Natural killer cell (primary cell): ENCODE measurements around the gene RFNG. TPM values are rescaled to one million over a fixed set of nuclear protein-coding genes. Genes with fewer than 3 reads are reported as not detected.

Experiments used
- ATAC-seq, 3 donors: fragments of 150-1000 bp in 2 of 3; fragments of 200-7000 bp in 1 of 3; cut with Tn5 transposase; 1 replicate in 1 of 3; 2 replicates in 2 of 3; pipeline ENCODE4 v1.10.0; 2021; ENCODE audit warnings: mild to moderate bottlenecking in 2 of 3, moderate library complexity in 2 of 3
- DNase-seq, 2 donors: peaks; one replicate each; pipeline versions ENCODE4 v3.0.0 to v3.0.0-alpha.2; 2013 to 2021; ENCODE audit warnings: mixed read lengths in 1 of 2
- H3K27ac ChIP-seq: one replicate; pipeline ENCODE4 v1.5.1; 2013; ENCODE audit warnings: mild to moderate bottlenecking, low read length
- H3K27me3 ChIP-seq: one replicate; pipeline ENCODE4 v1.6.1; 2013; ENCODE audit warnings: low read length; ENCODE audit not compliant: control insufficient read depth, insufficient read depth
- H3K36me3 ChIP-seq: one replicate; pipeline ENCODE4 v1.6.1; 2013; ENCODE audit warnings: low read length; ENCODE audit not compliant: control insufficient read depth, insufficient read depth
- H3K4me1 ChIP-seq: one replicate; pipeline ENCODE4 v1.6.1; 2013; ENCODE audit warnings: low read length; ENCODE audit not compliant: control insufficient read depth, insufficient read depth
- H3K4me3 ChIP-seq: one replicate; pipeline ENCODE4 v1.5.1; 2013; ENCODE audit warnings: low read length
- H3K9me3 ChIP-seq: one replicate; pipeline ENCODE4 v1.6.1; 2013; ENCODE audit warnings: low read length; ENCODE audit not compliant: control insufficient read depth, insufficient read depth
- H3K27ac Mint-ChIP-seq, 2 donors: one replicate each; pipeline ENCODE4 v1.8.0; 2022; ENCODE audit warnings: mild to moderate bottlenecking in 2 of 2, mixed read lengths in 2 of 2, moderate library complexity in 1 of 2
- H3K27me3 Mint-ChIP-seq, 2 donors: one replicate each; pipeline ENCODE4 v1.8.0; 2022; ENCODE audit warnings: low read depth in 2 of 2, mixed read lengths in 2 of 2
- H3K36me3 Mint-ChIP-seq: one replicate; pipeline ENCODE4 v1.8.0; 2022; ENCODE audit warnings: mixed read lengths
- H3K4me1 Mint-ChIP-seq, 2 donors: one replicate each; pipeline ENCODE4 v1.8.0; 2022; ENCODE audit warnings: mixed read lengths in 2 of 2
- H3K4me3 Mint-ChIP-seq: one replicate; pipeline ENCODE4 v1.8.0; 2022; ENCODE audit warnings: mild to moderate bottlenecking, moderate library complexity, mixed read lengths
- H3K9me3 Mint-ChIP-seq, 2 donors: one replicate each; pipeline ENCODE4 v1.8.0; 2022; ENCODE audit warnings: mixed read lengths in 2 of 2
- CTCF ChIP-seq: fragments of 200-600 bp; IDR thresholded peaks from one replicate; pipeline ENCODE4 v1.8.0; 2022; ENCODE audit warnings: antibody characterized with exemption
- WGBS: methylation state at CpG from one replicate; pipeline ENCODE4 v1.1.7; 2013; ENCODE audit warnings: missing lambda C conversion rate; ENCODE audit not compliant: insufficient coverage; 5-methylcytosine and 5-hydroxymethylcytosine counted together
- intact Hi-C: fragments of 100-400 bp; cut with micrococcal nuclease; formaldehyde crosslinking; loops from one replicate; pipeline ENCODE4 v1.14.2; 2022
- total RNA-seq, 4 donors: library from RNA; stranded (reverse); fragments of 120-200 nt in 1 of 4; gene quantifications; one replicate each; pipeline versions ENCODE4 v1.2.3 to v1.2.4, GENCODE V29; 2013 to 2022

Gene RFNG
- total RNA-seq, 3 donors from 2014 or later (not counting 1 experiment from before 2014, with no cell fraction given), result 22.7 to 26.7 (median 23.2) TPM

DNA sequence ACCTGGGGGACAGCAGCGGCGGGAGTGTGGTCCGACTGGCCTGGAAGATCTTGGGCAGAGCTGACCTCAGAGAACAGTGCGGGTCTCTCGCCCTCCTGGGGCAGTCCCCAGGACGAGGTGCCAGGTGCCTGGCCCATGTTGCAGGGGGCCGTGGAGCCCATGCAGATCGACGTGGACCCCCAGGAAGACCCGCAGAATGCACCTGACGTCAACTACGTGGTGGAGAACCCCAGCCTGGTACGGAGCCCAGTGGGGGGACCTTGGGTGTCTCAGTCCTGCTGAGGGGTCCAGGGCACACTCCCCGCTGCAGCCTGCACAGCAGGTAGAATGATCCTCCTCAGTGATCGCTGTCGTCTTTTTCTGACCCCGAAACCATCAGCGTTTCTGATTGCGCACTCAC lies 1.5 kb upstream of the RFNG start:
- H3K27me3 Mint-ChIP-seq, result no peaks in the 10 kb centered on the region
- Histone ChIP-seq H3K36me3 (peaks cover 34% of the 10 kb centered on the region), H3K4me3 (no peak overlapping the region), H3K27me3 (no peaks in the 10 kb centered on the region), H3K27ac (no peak overlapping the region), H3K4me1 (peaks cover 30% of the 10 kb centered on the region), H3K9me3 (no peaks in the 10 kb centered on the region)
- no peak for ATAC-seq
- H3K36me3 Mint-ChIP-seq, result no peaks in the 10 kb centered on the region
- WGBS, result 92% methylated on average over 19 of the region's 19 CpGs
- intact Hi-C loops, result no loop called here
- no peak for TF ChIP-seq CTCF
- DNase-seq, result no peak
- H3K9me3 Mint-ChIP-seq, result no peaks in the 10 kb centered on the region
- H3K4me3 Mint-ChIP-seq, result peak overlapping the region; percentile 69
- H3K4me1 Mint-ChIP-seq, result peaks cover 0 to 16% of the 10 kb centered on the region in 2 donors
- H3K27ac Mint-ChIP-seq, result no peak overlapping the region

GRCh38 chr17:82052638-82053059 lies 1.0 kb upstream of the RFNG start:
- Histone ChIP-seq H3K27me3 (no peaks in the 10 kb centered on the region), H3K27ac (no peak overlapping the region), H3K4me1 (peaks cover 30% of the 10 kb centered on the region), H3K9me3 (no peaks in the 10 kb centered on the region), H3K4me3 (peak overlapping the region; percentile 77), H3K36me3 (peaks cover 34% of the 10 kb centered on the region)
- Mint-ChIP-seq H3K4me3 (peak overlapping the region; percentile 65), H3K27ac (peak overlapping the region in 1 of 2 donors; percentile 31), H3K36me3 (no peaks in the 10 kb centered on the region), H3K9me3 (no peaks in the 10 kb centered on the region), H3K27me3 (no peaks in the 10 kb centered on the region), H3K4me1 (peaks cover 0 to 16% of the 10 kb centered on the region in 2 donors)
- ATAC-seq (no peak), DNase-seq (no peak)
- WGBS, result 45% methylated on average over 19 of the region's 19 CpGs
- no peak for TF ChIP-seq CTCF
- intact Hi-C loops, result no loop called here

DNA sequence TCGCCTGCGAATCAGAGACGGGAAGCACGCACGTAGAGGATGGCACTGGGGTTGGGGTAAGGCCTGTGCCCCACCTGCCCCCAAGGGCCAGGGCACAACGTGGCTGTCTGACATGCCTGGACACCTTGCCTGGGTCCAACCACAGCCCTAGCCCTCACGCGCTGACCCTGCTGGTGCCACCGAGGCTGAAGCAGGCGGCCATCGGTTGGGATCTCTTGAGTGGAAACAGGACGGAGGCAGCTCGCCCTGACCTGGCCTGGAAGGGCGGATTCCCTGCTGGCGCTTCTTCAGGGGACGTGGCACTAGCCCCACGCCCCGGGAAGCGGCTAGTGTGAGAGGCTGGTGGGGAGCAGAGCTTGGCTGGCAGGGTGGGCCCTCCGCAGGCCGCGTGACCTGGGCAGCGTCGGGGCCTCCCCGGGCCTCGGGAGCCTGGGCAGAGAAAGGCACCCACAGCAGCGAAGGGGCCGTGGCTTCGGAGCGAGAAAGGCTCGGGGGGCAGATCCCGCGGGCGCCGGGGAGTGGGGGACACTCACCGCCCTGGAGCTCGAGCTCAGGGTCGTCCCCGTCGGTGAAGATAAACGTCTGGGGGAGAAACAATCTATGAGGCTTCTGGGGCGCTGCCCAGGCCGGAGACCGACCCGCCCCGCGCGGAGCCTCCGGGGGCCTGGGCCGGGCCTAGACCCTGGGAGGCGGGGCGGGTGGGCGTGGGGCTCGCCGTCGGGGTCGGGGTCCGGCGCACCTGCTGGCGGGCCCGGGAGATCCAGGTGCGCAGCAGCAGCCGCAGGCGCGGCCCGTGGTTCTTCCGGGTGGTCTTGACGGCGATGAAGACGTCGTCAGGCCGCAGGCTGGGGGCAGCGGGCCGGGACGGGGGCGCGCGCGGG lies 610 bp downstream of the RFNG start:
- H3K36me3 Mint-ChIP-seq, result no peaks in the 10 kb centered on the region
- no peak overlapping the region for H3K27ac ChIP-seq
- H3K36me3 ChIP-seq, result peaks cover 21% of the 10 kb centered on the region
- no peaks in the 10 kb centered on the region for H3K9me3 ChIP-seq
- peaks cover 30% of the 10 kb centered on the region for H3K4me1 ChIP-seq
- WGBS, result 21% methylated on average over 79 of the region's 79 CpGs
- H3K27ac Mint-ChIP-seq, result peak overlapping the region in 1 of 2 donors; percentile 71
- H3K4me1 Mint-ChIP-seq, result peaks cover 0 to 16% of the 10 kb centered on the region in 2 donors
- DNase-seq (no peak), ATAC-seq (peak in 2 of 3 donors; percentile 9 to 10)
- peak overlapping the region; percentile 28 for H3K4me3 ChIP-seq
- intact Hi-C loops, result loop anchor here (1.0 kb wide), 1 partner anchor 14 kb away; the partner anchor contains the start of gene DCXR
- H3K4me3 Mint-ChIP-seq, result peak overlapping the region; percentile 87
- H3K9me3 Mint-ChIP-seq, result no peaks in the 10 kb centered on the region
- H3K27me3 Mint-ChIP-seq, result no peaks in the 10 kb centered on the region
- H3K27me3 ChIP-seq, result no peaks in the 10 kb centered on the region
- no peak for TF ChIP-seq CTCF
